Left renal cortex interstitium (tissue), 4 donors: ENCODE data around the gene ZFPL1. TPM values are rescaled to one million over a fixed set of nuclear protein-coding genes. Genes with fewer than 3 reads are reported as not detected.

Experiments used
- DNase-seq, 4 donors: peaks; one replicate each; pipeline ENCODE4 v3.0.0-alpha.2; 2013; ENCODE audit warnings: low read depth in 4 of 4, low spot score in 2 of 4, missing footprints in 1 of 4
- polyA plus RNA-seq, 4 donors: library from polyadenylated mRNA; unstranded; fragments of 120-200 nt; gene quantifications; one replicate each; pipeline ENCODE4 v1.2.1, GENCODE V29; 2013; ENCODE audit not compliant: insufficient read length in 4 of 4

Gene ZFPL1
- 10 to 100 TPM; 27.9 to 35.9 (median 34.6) TPM for polyA plus RNA-seq

- DNase-seq, result peak; percentile 79 to 90 (median 90)
Measured at GRCh38 chr11:65083834-65084597, at the start of gene ZFPL1, which contains the start of gene CDCA5. TSS of gene ZFPL1 (plus strand) at chr11:65084222. CDS start at chr11:65084699, 477 bp downstream. TSS of gene CDCA5 (minus strand) at chr11:65084040. CDS start at chr11:65083978, 62 bp downstream.

GRCh38 chr11:65034423-65034822, 49.6 kb upstream of the ZFPL1 start:
- no peak for DNase-seq

GRCh38 chr11:65035579-65035978, 48.4 kb upstream of the ZFPL1 start:
- DNase-seq, result no peak

- DNase-seq, result no peak
Measured at GRCh38 chr11:65036931-65037330, 47.1 kb upstream of the ZFPL1 start.

GRCh38 chr11:65040520-65040846, 43.5 kb upstream of the ZFPL1 start:
- DNase-seq, result no peak

- peak; percentile 79 to 90 (median 80) for DNase-seq
Measured at GRCh38 chr11:65040847-65041622, 43.0 kb upstream of the ZFPL1 start, which contains the start of gene SAC3D1. TSS of gene SAC3D1 (plus strand) at chr11:65041210. CDS start at chr11:65041293, 83 bp downstream.

GRCh38 chr11:65042891-65043290, 41.1 kb upstream of the ZFPL1 start:
- DNase-seq, result no peak

GRCh38 chr11:65043881-65044501, 40.0 kb upstream of the ZFPL1 start:
- DNase-seq, result no peak

- DNase-seq, result no peak
Measured at GRCh38 chr11:65045061-65045460, 39.0 kb upstream of the ZFPL1 start.

- DNase-seq, result no peak
Measured at GRCh38 chr11:65045728-65046127, 38.3 kb upstream of the ZFPL1 start.

GRCh38 chr11:65047581-65048422, 36.2 kb upstream of the ZFPL1 start:
- no peak for DNase-seq

- no peak for DNase-seq
Measured at GRCh38 chr11:65051398-65051858, 32.6 kb upstream of the ZFPL1 start.

GRCh38 chr11:65053827-65054508, 30.1 kb upstream of the ZFPL1 start:
- DNase-seq, result no peak

- no peak for DNase-seq
Measured at GRCh38 chr11:65055538-65055937, 28.5 kb upstream of the ZFPL1 start.

GRCh38 chr11:65056999-65057398, 27.0 kb upstream of the ZFPL1 start:
- no peak for DNase-seq

- DNase-seq, result no peak
Measured at GRCh38 chr11:65057526-65057925, 26.5 kb upstream of the ZFPL1 start.

GRCh38 chr11:65058012-65058411, 26.0 kb upstream of the ZFPL1 start:
- DNase-seq, result no peak

- DNase-seq, result no peak
Measured at GRCh38 chr11:65058419-65059054, 25.5 kb upstream of the ZFPL1 start, which contains the start of gene NAALADL1. TSS of gene NAALADL1 (minus strand) at chr11:65058553. CDS start at chr11:65058521, 32 bp downstream.

GRCh38 chr11:65059523-65059922, 24.5 kb upstream of the ZFPL1 start:
- DNase-seq, result no peak
